Right cardiac atrium (tissue), 5 donors: Measurements from ENCODE around the gene HCFC1. TPM values are rescaled to one million over a fixed set of nuclear protein-coding genes. Genes with fewer than 3 reads are reported as not detected.
A peak's percentile ranks its signal among the peaks of the same experiment; 100 is the strongest.

Experiments used
- ATAC-seq, 2 donors: fragments of 200-7000 bp; cut with Tn5 transposase; one replicate each; pipeline versions ENCODE4 v1.8.0 to v1.9.1; 2020; ENCODE audit warnings: moderate library complexity in 2 of 2, mild to moderate bottlenecking in 1 of 2
- DNase-seq, 3 donors: peaks; one replicate each; pipeline ENCODE4 v3.0.0-alpha.2; 2020
- H3K27ac ChIP-seq: one replicate; pipeline ENCODE4 v1.5.1; 2013; ENCODE audit warnings: mild to moderate bottlenecking, low read length, control low read depth, moderate library complexity
- H3K27me3 ChIP-seq: one replicate; pipeline ENCODE4 v1.6.1; 2013; ENCODE audit not compliant: control insufficient read depth, insufficient read depth
- H3K4me1 ChIP-seq: one replicate; pipeline ENCODE4 v1.6.1; 2013; ENCODE audit warnings: low read length; ENCODE audit not compliant: control insufficient read depth, insufficient read depth
- H3K4me3 ChIP-seq: one replicate; pipeline ENCODE4 v1.5.1; 2013; ENCODE audit warnings: low read length, control low read depth
- H3K9me3 ChIP-seq: one replicate; pipeline ENCODE4 v1.6.1; 2013; ENCODE audit warnings: low read length; ENCODE audit not compliant: control insufficient read depth
- WGBS: extraction: QIAGEN DNeasy Blood & Tissue Kit; methylation state at CpG from one replicate; pipeline ENCODE4 v1.1.7; 2013; 5-methylcytosine and 5-hydroxymethylcytosine counted together
- intact Hi-C, 4 donors: fragments of 100-400 bp; cut with DNase I; formaldehyde crosslinking; loops; one replicate each; pipeline versions ENCODE4 v1.11.0 to v1.14.0; 2022 to 2023
- polyA plus RNA-seq: library from polyadenylated mRNA; stranded (reverse); fragments of 200-250 nt; gene quantifications from one replicate; pipeline ENCODE4 v1.2.3, GENCODE V29; 2013
- total RNA-seq, 4 donors: library from RNA; stranded (reverse); fragmentation: NEBNext Ultra II Directional; extraction: Animal tissue kit (Norgen Biotek cat#: 25700); gene quantifications; one replicate each; pipeline ENCODE4 v1.2.1, GENCODE V29; 2021
- donor health status: healthy with polysubstance abuse.
- donor health status: DM: no; HTN: yes; CAD: no.
- donor health status: DM: no; HTN: no; CAD: no.
- donor health status: DM: no; HTN: yes; CAD: no; lungs with severe emphysema.
- donor health status: DM: yes; HTN: yes; CAD: no.

Gene HCFC1
- total and polyA plus RNA-seq, 5 donors = 17.3 to 41.4 (median 32.1) TPM

GRCh38 chrX:153965406-153965805 is 6.2 kb downstream of the HCFC1 start:
- no peak overlapping the region for H3K27ac ChIP-seq

GRCh38 chrX:153964105-153964504 is 7.5 kb downstream of the HCFC1 start:
- no peaks in the 10 kb centered on the region for H3K27me3 ChIP-seq
- DNase-seq (peak in 1 of 3 donors; percentile 53), ATAC-seq (no peak)
- H3K4me1 ChIP-seq = peaks cover 9% of the 10 kb centered on the region
- intact Hi-C loops = no loop called here
- WGBS = 88% methylated on average over 14 of the region's 14 CpGs
- H3K27ac ChIP-seq = no peak overlapping the region
- no peak overlapping the region for H3K4me3 ChIP-seq
- no peaks in the 10 kb centered on the region for H3K9me3 ChIP-seq

More at GRCh38 chrX:153965406-153965805, 6.2 kb downstream of the HCFC1 start:
- ATAC-seq (no peak), DNase-seq (peak in 1 of 3 donors; percentile 25)
- Histone ChIP-seq H3K27me3 (no peaks in the 10 kb centered on the region), H3K4me3 (no peak overlapping the region), H3K9me3 (no peaks in the 10 kb centered on the region), H3K4me1 (peaks cover 9% of the 10 kb centered on the region)
- intact Hi-C loops = no loop called here
- WGBS = 79% methylated on average over 5 of the region's 5 CpGs

- Histone ChIP-seq H3K4me1 (peaks cover 9% of the 10 kb centered on the region), H3K27me3 (no peaks in the 10 kb centered on the region), H3K27ac (no peak overlapping the region), H3K4me3 (no peak overlapping the region), H3K9me3 (no peaks in the 10 kb centered on the region)
- WGBS = 85% methylated on average over 12 of the region's 12 CpGs
- ATAC-seq = no peak
- intact Hi-C loops = no loop called here
- peak in 1 of 3 donors; percentile 36 for DNase-seq
Measured at GRCh38 chrX:153963546-153963945, 8.1 kb downstream of the HCFC1 start.

GRCh38 chrX:153961292-153961691 is 10.3 kb downstream of the HCFC1 start:
- H3K4me3 ChIP-seq = no peak overlapping the region
- ATAC-seq = no peak
- intact Hi-C loops = no loop called here
- no peak overlapping the region for H3K27ac ChIP-seq
- H3K9me3 ChIP-seq = no peaks in the 10 kb centered on the region
- no peak for DNase-seq
- no peaks in the 10 kb centered on the region for H3K4me1 ChIP-seq
- 86% methylated on average over 11 of the region's 11 CpGs for WGBS
- H3K27me3 ChIP-seq = no peaks in the 10 kb centered on the region

DNA sequence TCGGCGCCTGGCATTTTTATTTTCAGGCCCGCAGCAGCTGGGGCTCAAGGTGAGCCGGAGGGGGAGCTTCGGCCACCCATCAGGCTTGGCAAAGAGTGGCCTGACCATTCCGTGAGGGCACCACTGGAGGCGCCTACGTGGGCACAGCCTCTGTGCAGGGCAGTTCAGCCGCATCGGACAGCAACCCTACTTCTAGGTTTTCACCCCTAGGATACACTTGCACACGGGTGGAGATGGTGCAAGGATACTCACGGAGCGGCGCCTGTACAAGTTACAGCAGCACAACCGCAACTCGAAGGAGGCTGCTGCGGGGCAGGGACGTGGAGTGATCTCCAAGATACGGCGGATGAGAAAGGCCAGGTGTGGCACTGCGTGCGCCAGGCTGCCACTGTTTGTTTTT is 10.8 kb downstream of the HCFC1 start:
- Histone ChIP-seq H3K4me3 (no peak overlapping the region), H3K27me3 (no peaks in the 10 kb centered on the region), H3K9me3 (no peaks in the 10 kb centered on the region), H3K4me1 (no peaks in the 10 kb centered on the region), H3K27ac (no peak overlapping the region)
- DNase-seq = no peak
- intact Hi-C loops = no loop called here
- WGBS = 91% methylated on average over 22 of the region's 22 CpGs
- ATAC-seq = no peak

GRCh38 chrX:153960077-153960476 is 11.5 kb downstream of the HCFC1 start:
- 96% methylated on average over 16 of the region's 16 CpGs for WGBS
- DNase-seq (no peak), ATAC-seq (no peak)
- Histone ChIP-seq H3K27me3 (no peaks in the 10 kb centered on the region), H3K4me3 (no peak overlapping the region), H3K4me1 (no peaks in the 10 kb centered on the region), H3K27ac (no peak overlapping the region), H3K9me3 (no peaks in the 10 kb centered on the region)
- intact Hi-C loops = no loop called here

GRCh38 chrX:153959649-153960048 is 12.0 kb downstream of the HCFC1 start:
- no peak overlapping the region for H3K4me3 ChIP-seq
- no peaks in the 10 kb centered on the region for H3K4me1 ChIP-seq
- no peak overlapping the region for H3K27ac ChIP-seq
- WGBS = 87% methylated on average over 15 of the region's 15 CpGs
- H3K27me3 ChIP-seq = no peaks in the 10 kb centered on the region
- DNase-seq = peak in 1 of 3 donors; percentile 50
- no peak for ATAC-seq
- intact Hi-C loops = loop anchor here in 2 of 4 donors (10.0 kb wide), 1 partner anchor 195 kb away; the partner anchor contains the start of gene PLXNB3 (in 2 of the 2)
- H3K9me3 ChIP-seq = no peaks in the 10 kb centered on the region

DNA sequence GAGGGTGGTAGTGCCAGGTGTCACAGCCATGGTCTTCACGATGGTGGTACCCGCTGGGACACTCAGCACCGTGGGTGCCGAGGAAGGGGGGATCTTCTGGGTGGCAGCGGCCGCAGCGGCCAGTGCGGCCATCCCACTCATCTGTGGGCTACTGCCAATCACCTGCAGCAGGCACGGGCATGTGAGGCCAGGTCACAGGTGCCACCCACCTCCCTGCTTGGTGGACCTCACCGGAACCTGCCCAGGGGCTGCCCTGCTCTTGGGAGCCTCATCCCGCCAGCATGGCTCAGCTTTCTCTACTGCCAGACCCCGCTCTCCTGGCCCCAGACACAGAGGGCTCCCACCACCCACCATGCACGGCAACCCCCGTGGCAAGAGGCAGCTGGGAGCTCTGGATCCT is 13.0 kb downstream of the HCFC1 start:
- WGBS = 93% methylated on average over 14 of the region's 14 CpGs
- H3K27me3 ChIP-seq = no peaks in the 10 kb centered on the region
- H3K4me3 ChIP-seq = no peak overlapping the region
- H3K4me1 ChIP-seq = no peaks in the 10 kb centered on the region
- no peak overlapping the region for H3K27ac ChIP-seq
- ATAC-seq (no peak), DNase-seq (peak in 2 of 3 donors; percentile 0 to 42)
- intact Hi-C loops = loop anchor here in 2 of 4 donors (10.0 kb wide), 1 partner anchor 194 kb away; the partner anchor contains the start of gene PLXNB3 (in 2 of the 2)
- no peaks in the 10 kb centered on the region for H3K9me3 ChIP-seq

DNA sequence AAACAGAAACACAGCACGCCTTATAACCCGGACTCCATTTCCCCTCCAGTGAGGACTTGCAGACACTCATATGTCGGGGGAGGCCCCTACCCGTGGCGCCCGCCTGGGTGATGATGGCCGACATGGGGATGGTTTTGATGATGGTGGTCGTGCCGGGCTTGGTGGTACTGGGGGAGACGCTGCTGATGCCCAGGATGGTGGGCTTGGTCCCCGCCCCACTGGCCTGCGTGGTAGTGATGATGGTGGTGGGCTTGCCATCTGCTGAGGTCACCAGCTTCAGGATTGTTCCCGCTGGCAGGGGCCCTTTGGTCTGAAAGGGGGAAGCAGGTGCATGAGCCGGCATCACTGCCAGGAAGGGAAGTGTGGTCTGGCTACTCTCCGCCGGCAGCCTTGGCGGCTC is 14.4 kb downstream of the HCFC1 start:
- no peak for ATAC-seq
- 86% methylated on average over 17 of the region's 17 CpGs for WGBS
- intact Hi-C loops = loop anchor here in 2 of 4 donors (10.0 kb wide), 1 partner anchor 192 kb away; the partner anchor contains the start of gene PLXNB3 (in 2 of the 2)
- Histone ChIP-seq H3K4me1 (no peaks in the 10 kb centered on the region), H3K27ac (no peak overlapping the region), H3K4me3 (no peak overlapping the region), H3K9me3 (no peaks in the 10 kb centered on the region), H3K27me3 (no peaks in the 10 kb centered on the region)
- DNase-seq = no peak

- 85% methylated on average over 32 of the region's 35 CpGs for WGBS
- DNase-seq (peak in 1 of 3 donors; percentile 56), ATAC-seq (no peak)
- intact Hi-C loops = loop anchor here in 2 of 4 donors (10.0 kb wide), 1 partner anchor 191 kb away; the partner anchor contains the start of gene PLXNB3 (in 2 of the 2)
- Histone ChIP-seq H3K27me3 (no peaks in the 10 kb centered on the region), H3K9me3 (no peaks in the 10 kb centered on the region), H3K4me1 (no peaks in the 10 kb centered on the region), H3K4me3 (no peak overlapping the region), H3K27ac (no peak overlapping the region)
Measured at GRCh38 chrX:153956044-153956907, 15.3 kb downstream of the HCFC1 start.

GRCh38 chrX:153955228-153955732 is 16.3 kb downstream of the HCFC1 start:
- intact Hi-C loops = loop anchor here in 2 of 4 donors (10.0 kb wide), 1 partner anchor 190 kb away; the partner anchor contains the start of gene PLXNB3 (in 2 of the 2)
- DNase-seq (peak in 1 of 3 donors; percentile 35), ATAC-seq (no peak)
- H3K27me3 ChIP-seq = no peaks in the 10 kb centered on the region
- no peaks in the 10 kb centered on the region for H3K9me3 ChIP-seq
- WGBS = 65% methylated on average over 12 of the region's 12 CpGs
- no peaks in the 10 kb centered on the region for H3K4me1 ChIP-seq
- H3K4me3 ChIP-seq = no peak overlapping the region
- no peak overlapping the region for H3K27ac ChIP-seq
